MM.1S (cell line): ENCODE measurements around the gene VPS52.

Experiments
- EZH2 ChIP-seq: fragments of 300-600 bp; sonication (generic); optimal IDR thresholded peaks from 2 replicates; pipeline ENCODE3; 2017; ENCODE audit warnings: low read depth, mild to moderate bottlenecking, antibody characterized with exemption, low read length, mixed read lengths
- EZH2phosphoT487 ChIP-seq: fragments of 300-600 bp; sonication (generic); IDR thresholded peaks from 2 replicates; pipeline ENCODE4 v1.6.1; 2018; ENCODE audit warnings: antibody characterized with exemption, low read length
- TF ChIP-seq, protein P1 (sequence below): fragments of 300-600 bp; sonication (generic); IDR thresholded peaks from 2 replicates; pipeline ENCODE4 v1.5.1; 2016; ENCODE audit warnings: antibody characterized with exemption, low read length, mixed read lengths

DNA sequence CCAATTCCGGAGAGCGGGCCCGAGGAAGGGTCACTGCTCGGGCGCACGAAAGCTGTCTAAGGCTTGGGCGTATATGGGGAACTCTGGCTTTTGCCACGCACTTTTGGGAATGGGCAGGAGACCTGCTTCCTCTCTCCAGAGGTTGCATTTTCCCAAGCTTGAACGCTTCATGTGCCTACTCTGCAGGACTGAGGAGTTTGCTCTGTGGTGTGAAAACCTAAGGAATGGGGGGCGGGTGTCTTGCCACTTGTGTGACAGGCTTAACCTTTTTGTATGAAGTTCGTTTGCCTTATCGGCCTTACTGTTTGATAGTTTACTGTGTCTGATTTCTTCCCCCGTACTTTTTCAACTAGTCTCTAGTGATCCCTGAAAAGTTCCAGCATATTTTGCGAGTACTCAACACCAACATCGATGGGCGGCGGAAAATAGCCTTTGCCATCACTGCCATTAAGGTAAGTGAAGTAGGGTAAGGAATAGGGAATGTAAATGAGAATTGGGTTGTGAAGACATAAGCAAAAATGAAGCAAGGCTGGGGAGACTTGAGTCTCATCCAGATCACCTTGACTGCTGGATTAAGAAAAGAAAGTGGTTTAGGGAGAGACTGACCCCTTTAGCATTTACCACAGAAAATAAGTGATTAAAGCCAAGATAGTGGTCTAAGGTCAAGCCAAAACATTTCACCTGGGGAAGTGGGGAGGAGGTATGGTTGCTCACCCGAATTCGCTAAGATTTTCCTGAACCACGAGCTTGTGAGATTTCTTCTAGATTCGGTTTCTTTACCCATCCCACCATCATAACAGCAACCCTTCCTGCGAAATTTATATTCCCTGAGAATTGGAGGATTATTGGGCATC, 826 bp upstream of the VPS52 start:
- TF ChIP-seq EZH2phosphoT487 (no peak), EZH2 (no peak)
- TF ChIP-seq, protein P1, sequence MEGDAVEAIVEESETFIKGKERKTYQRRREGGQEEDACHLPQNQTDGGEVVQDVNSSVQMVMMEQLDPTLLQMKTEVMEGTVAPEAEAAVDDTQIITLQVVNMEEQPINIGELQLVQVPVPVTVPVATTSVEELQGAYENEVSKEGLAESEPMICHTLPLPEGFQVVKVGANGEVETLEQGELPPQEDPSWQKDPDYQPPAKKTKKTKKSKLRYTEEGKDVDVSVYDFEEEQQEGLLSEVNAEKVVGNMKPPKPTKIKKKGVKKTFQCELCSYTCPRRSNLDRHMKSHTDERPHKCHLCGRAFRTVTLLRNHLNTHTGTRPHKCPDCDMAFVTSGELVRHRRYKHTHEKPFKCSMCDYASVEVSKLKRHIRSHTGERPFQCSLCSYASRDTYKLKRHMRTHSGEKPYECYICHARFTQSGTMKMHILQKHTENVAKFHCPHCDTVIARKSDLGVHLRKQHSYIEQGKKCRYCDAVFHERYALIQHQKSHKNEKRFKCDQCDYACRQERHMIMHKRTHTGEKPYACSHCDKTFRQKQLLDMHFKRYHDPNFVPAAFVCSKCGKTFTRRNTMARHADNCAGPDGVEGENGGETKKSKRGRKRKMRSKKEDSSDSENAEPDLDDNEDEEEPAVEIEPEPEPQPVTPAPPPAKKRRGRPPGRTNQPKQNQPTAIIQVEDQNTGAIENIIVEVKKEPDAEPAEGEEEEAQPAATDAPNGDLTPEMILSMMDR, result no peak
